B cell (primary cell): ENCODE results near the gene HIPK1. TPM values are rescaled to one million over a fixed set of nuclear protein-coding genes. Genes with fewer than 3 reads are reported as not detected.

Experiments
- ATAC-seq: fragments of 200-7000 bp; cut with Tn5 transposase; one replicate; pipeline ENCODE4 v1.10.0; 2021; ENCODE audit warnings: low read depth, mild to moderate bottlenecking, moderate number of reproducible peaks, moderate library complexity
- CTCF ChIA-PET: fragments of 350-600 bp; sonication (Branson Sonifier 250); formaldehyde crosslinking; loops from one replicate; lab custom pipeline; 2021; ENCODE audit warnings: antibody characterized with exemption, inconsistent platforms; lab: Charles Lee
- POLR2A ChIA-PET: fragments of 350-600 bp; sonication (Branson Sonifier 250); formaldehyde crosslinking; loops from one replicate; lab custom pipeline; 2021; ENCODE audit warnings: antibody characterized with exemption; lab: Charles Lee
- DNase-seq: peaks from one replicate; pipeline ENCODE4 v3.0.0; 2013
- H2AFZ ChIP-seq: 2 replicates; pipeline ENCODE4 v1.6.1; 2012; ENCODE audit warnings: mild to moderate bottlenecking, low read depth, low read length; ENCODE audit not compliant: insufficient read depth, poor library complexity, severe bottlenecking
- H3K27ac ChIP-seq, 2 donors: 1 replicate in 1 of 2; 2 replicates in 1 of 2; pipeline ENCODE4 v1.5.1; 2012 to 2013; ENCODE audit warnings: low read length in 2 of 2, mild to moderate bottlenecking in 2 of 2, moderate library complexity in 1 of 2
- H3K27me3 ChIP-seq, 4 experiments: fragments of 200-600 bp in 1 of 4; sonication (generic) in 1 of 4; replicated peaks in 1 of 4; 1 replicate in 2 of 4; 2 replicates in 2 of 4; pipeline versions ENCODE4 v1.6.1 to v1.7.0; 2013 to 2016; ENCODE audit warnings: low read length in 3 of 4, mild to moderate bottlenecking in 2 of 4, mixed read lengths in 1 of 4, moderate library complexity in 1 of 4; ENCODE audit not compliant: insufficient read depth in 4 of 4, control insufficient read depth in 3 of 4; ENCODE audit errors: control extremely low read depth in 1 of 4
- H3K36me3 ChIP-seq, 2 experiments: replicated peaks in 1 of 2; 1 replicate in 1 of 2; 2 replicates in 1 of 2; pipeline versions ENCODE4 v1.6.1 to v1.7.1; 2013; ENCODE audit warnings: low read length in 1 of 2; ENCODE audit not compliant: insufficient read depth in 2 of 2, control insufficient read depth in 1 of 2; ENCODE audit errors: control extremely low read depth in 1 of 2, extremely low read depth in 1 of 2
- H3K4me1 ChIP-seq, 2 donors: fragments of 200-600 bp in 1 of 2; sonication (generic) in 1 of 2; 1 replicate in 1 of 2; 2 replicates in 1 of 2; pipeline versions ENCODE4 v1.5.1 to v1.6.1; 2013 to 2017; ENCODE audit warnings: low read length in 2 of 2; ENCODE audit not compliant: control insufficient read depth in 2 of 2, insufficient read depth in 2 of 2
- H3K4me2 ChIP-seq: replicated peaks from 2 replicates; pipeline ENCODE3; 2012; ENCODE audit warnings: mild to moderate bottlenecking, low read depth, low read length; ENCODE audit not compliant: poor library complexity, severe bottlenecking
- H3K4me3 ChIP-seq, 5 experiments: fragments of 200-600 bp in 1 of 5; sonication (generic) in 1 of 5; 1 replicate in 3 of 5; 2 replicates in 2 of 5; pipeline versions ENCODE4 v1.5.1 to v1.7.0; 2011 to 2016; ENCODE audit warnings: low read length in 4 of 5, mild to moderate bottlenecking in 4 of 5, low read depth in 2 of 5, control low read depth in 1 of 5, moderate library complexity in 1 of 5; ENCODE audit not compliant: insufficient read depth in 1 of 5; ENCODE audit errors: control extremely low read depth in 1 of 5, extremely low read depth in 1 of 5
- H3K79me2 ChIP-seq: fragments of 200-600 bp; sonication (generic); one replicate; pipeline ENCODE4 v1.6.0; 2016; ENCODE audit warnings: low read length; ENCODE audit not compliant: control insufficient read depth, insufficient read depth
- H3K9ac ChIP-seq: fragments of 200-600 bp; sonication (generic); 2 replicates; pipeline ENCODE4 v1.6.1; 2017; ENCODE audit warnings: mild to moderate bottlenecking, low read length, moderate library complexity
- H3K9me3 ChIP-seq, 3 donors: one replicate each; pipeline versions ENCODE4 v1.6.1 to v1.7.1; 2013; ENCODE audit warnings: low read length in 2 of 3; ENCODE audit not compliant: control insufficient read depth in 2 of 3, insufficient read depth in 1 of 3; ENCODE audit errors: control extremely low read depth in 1 of 3
- H4K20me1 ChIP-seq: 2 replicates; pipeline ENCODE4 v1.6.0; 2012; ENCODE audit warnings: mild to moderate bottlenecking, low read length; ENCODE audit not compliant: insufficient read depth, control insufficient read depth, poor library complexity, severe bottlenecking
- H3K27ac Mint-ChIP-seq: one replicate; pipeline ENCODE4 v1.8.0; 2021; ENCODE audit warnings: mixed read lengths
- H3K27me3 Mint-ChIP-seq: one replicate; pipeline ENCODE4 v1.8.0; 2021; ENCODE audit warnings: mixed read lengths
- H3K4me1 Mint-ChIP-seq: one replicate; pipeline ENCODE4 v1.8.0; 2021; ENCODE audit warnings: mixed read lengths
- H3K4me3 Mint-ChIP-seq: one replicate; pipeline ENCODE4 v1.8.0; 2021; ENCODE audit warnings: mixed read lengths
- H3K9me3 Mint-ChIP-seq: one replicate; pipeline ENCODE4 v1.8.0; 2022; ENCODE audit warnings: mixed read lengths; ENCODE audit not compliant: insufficient read depth
- CTCF ChIP-seq: fragments of 200-600 bp; IDR thresholded peaks from one replicate; pipeline ENCODE4 v1.8.0; 2022; ENCODE audit warnings: antibody characterized with exemption, mild to moderate bottlenecking
- EZH2 ChIP-seq: IDR thresholded peaks from 2 replicates; pipeline ENCODE4 v1.6.1; 2012; ENCODE audit warnings: borderline replicate concordance, low read depth, mild to moderate bottlenecking, moderate library complexity, low read length; ENCODE audit not compliant: insufficient read depth, poor library complexity, severe bottlenecking
- WGBS: methylation state at CpG from one replicate; pipeline ENCODE4 v1.1.5; 2013; ENCODE audit warnings: missing lambda C conversion rate; ENCODE audit not compliant: insufficient coverage; 5-methylcytosine and 5-hydroxymethylcytosine counted together
- intact Hi-C: fragments of 100-400 bp; cut with micrococcal nuclease; formaldehyde crosslinking; loops from one replicate; pipeline ENCODE4 v1.10.0; 2022
- polyA plus RNA-seq: library from polyadenylated mRNA; depleted of rRNA; stranded (reverse); fragments of >200 nt; gene quantifications from 2 replicates; pipeline ENCODE4 v1.2.3, GENCODE V29; 2012
- total RNA-seq, 2 donors: library from RNA; stranded (reverse); fragments of 120-200 nt in 1 of 2; gene quantifications; 1 replicate in 1 of 2; 2 replicates in 1 of 2; pipeline versions ENCODE4 v1.2.3 to v1.2.4, GENCODE V29; 2013 to 2022

Gene HIPK1
- total and polyA plus RNA-seq, 2 donors (not counting 1 experiment from before 2014, with no cell fraction given) = 13.6 to 48.0 TPM

- WGBS = 100% methylated on average over 1 of the region's 6 CpGs
- ChIA-PET CTCF (interaction anchor here (1.3 kb wide), 1 partner anchor 8 kb away, joined by 3 read pairs; the partner anchor contains the start of gene OLFML3), POLR2A (no interaction called here)
- H3K4me3 Mint-ChIP-seq = no peak overlapping the region
- ATAC-seq = no peak
- Histone ChIP-seq H3K9me3 (peaks cover 0 to 3% (median 2%) of the 10 kb centered on the region in 3 donors), H3K36me3 (no peaks in the 10 kb centered on the region), H3K79me2 (no peaks in the 10 kb centered on the region), H2AFZ (no peak overlapping the region), H3K27ac (no peak overlapping the region), H3K4me2 (no peak overlapping the region), H3K4me3 (no peak overlapping the region), H3K27me3 (no peaks in the 10 kb centered on the region), H3K4me1 (no peaks in the 10 kb centered on the region), H4K20me1 (no peaks in the 10 kb centered on the region), H3K9ac (no peak overlapping the region)
- DNase-seq = no peak
- H3K9me3 Mint-ChIP-seq = no peaks in the 10 kb centered on the region
- intact Hi-C loops = no loop called here
- no peak for TF ChIP-seq CTCF
- TF ChIP-seq EZH2 = no peak
- peaks cover 10% of the 10 kb centered on the region for H3K4me1 Mint-ChIP-seq
- H3K27me3 Mint-ChIP-seq = peaks cover 2% of the 10 kb centered on the region
- H3K27ac Mint-ChIP-seq = no peak overlapping the region
These were observed 57.7 kb downstream of the HIPK1 start for GRCh38 chr1:113986802-113987201.

- Histone ChIP-seq H3K36me3 (no peaks in the 10 kb centered on the region), H2AFZ (no peak overlapping the region), H3K4me2 (no peak overlapping the region), H3K27ac (no peak overlapping the region), H3K27me3 (no peaks in the 10 kb centered on the region), H4K20me1 (no peaks in the 10 kb centered on the region), H3K4me3 (no peak overlapping the region), H3K9me3 (peaks cover 0 to 3% (median 2%) of the 10 kb centered on the region in 3 donors), H3K79me2 (no peaks in the 10 kb centered on the region), H3K4me1 (no peaks in the 10 kb centered on the region), H3K9ac (no peak overlapping the region)
- H3K27ac Mint-ChIP-seq = no peak overlapping the region
- ChIA-PET POLR2A (no interaction called here), CTCF (interaction anchor here (1.3 kb wide), 1 partner anchor 8 kb away, joined by 3 read pairs; the partner anchor contains the start of gene OLFML3)
- peaks cover 2% of the 10 kb centered on the region for H3K27me3 Mint-ChIP-seq
- 96% methylated on average over 3 of the region's 5 CpGs for WGBS
- intact Hi-C loops = no loop called here
- TF ChIP-seq CTCF (no peak), EZH2 (no peak)
- H3K4me3 Mint-ChIP-seq = no peak overlapping the region
- DNase-seq (no peak), ATAC-seq (no peak)
- H3K4me1 Mint-ChIP-seq = peaks cover 10% of the 10 kb centered on the region
- H3K9me3 Mint-ChIP-seq = no peaks in the 10 kb centered on the region
These were observed 58.1 kb downstream of the HIPK1 start for GRCh38 chr1:113987259-113987658.
